ENCODE results near the gene KRTAP1-4. TPM values are rescaled to one million over a fixed set of nuclear protein-coding genes. Genes with fewer than 3 reads are reported as not detected.

KRTAP1-4 gene
- total and polyA plus RNA-seq, 2 of the 4 experiments (the other 2 are of a cell fraction) = not detected

GRCh38 chr17:41065829-41066624, 36.0 kb upstream of the KRTAP1-4 start, which contains the start of gene KRTAP2-4:
TSS of gene KRTAP2-4 (minus strand) at chr17:41065879. CDS start at chr17:41065845, 34 bp downstream.
- Histone ChIP-seq H3K4me1 (ENCODE audit: control insufficient read depth, insufficient read depth, low read length) (peaks cover 11% of the 10 kb centered on the region; the same call in 1 of the 2 replicates), H3K56ac (ENCODE audit: extremely low read depth, insufficient read depth, low read length) (peak within 1 kb of the TSS; percentile 31), H2BK120ac (ENCODE audit: low read depth, low read length) (peak within 1 kb of the TSS; percentile 97), H3K79me1 (ENCODE audit: low read depth in 1 of 2, low read length in 2 of 2) (no peaks in the 10 kb centered on the region), H3K4me2 (ENCODE audit: low read depth, low read length) (no peak within 1 kb of the TSS), H3K23ac (ENCODE audit: low read depth, low read length) (peak within 1 kb of the TSS; percentile 80), H2BK5ac (ENCODE audit: low read depth, low read length, poor library complexity, severe bottlenecking) (peak within 1 kb of the TSS; percentile 94), H3K9me1 (ENCODE audit: insufficient read depth, low read length) (peaks cover 7% of the 10 kb centered on the region), H3K36me3 (ENCODE audit: control insufficient read depth, insufficient read depth, low read length) (no peaks in the 10 kb centered on the region), H3K4ac (ENCODE audit: low read depth, low read length) (peak within 1 kb of the TSS; percentile 95), H2AK9ac (replicated peaks; ENCODE audit: low read depth, low read length, poor library complexity) (no peak within 1 kb of the TSS), H2BK15ac (ENCODE audit: low read depth, low read length) (peak within 1 kb of the TSS; percentile 95), H3K27ac (ENCODE audit: insufficient read depth, low read length) (peak within 1 kb of the TSS; percentile 21; the same call in 1 of the 2 replicates), H2AFZ (replicated peaks; ENCODE audit: low read length, poor library complexity) (no peak within 1 kb of the TSS), H2BK20ac (ENCODE audit: low read depth, low read length) (peak within 1 kb of the TSS; percentile 98), H4K91ac (ENCODE audit: insufficient read depth, low read depth, low read length) (peak within 1 kb of the TSS; percentile 90), H3K9ac (ENCODE audit: low read depth, low read length) (no peak within 1 kb of the TSS), H3K18ac (ENCODE audit: low read depth, low read length) (peak within 1 kb of the TSS; percentile 89; the same call in 1 of the 2 replicates), H2AK5ac (ENCODE audit: low read depth, low read length) (peak within 1 kb of the TSS; percentile 91), H3K14ac (replicated peaks; ENCODE audit: low read depth, low read length) (peak within 1 kb of the TSS; percentile 89), H4K20me1 (ENCODE audit: insufficient read depth, low read length) (no peaks in the 10 kb centered on the region), H4K8ac (ENCODE audit: low read depth in 2 of 2, low read length in 2 of 2) (peak within 1 kb of the TSS; percentile 33 to 91; a peak in 3 of 4 replicates), H3K4me3 (ENCODE audit: insufficient read depth, low read depth, low read length) (no peak within 1 kb of the TSS), H4K5ac (ENCODE audit: low read depth, low read length) (peak within 1 kb of the TSS; percentile 91; the same call in 1 of the 2 replicates), H3K9me3 (ENCODE audit: control insufficient read depth, insufficient read depth, low read length) (no peaks in the 10 kb centered on the region), H3K27me3 (ENCODE audit: control insufficient read depth, insufficient read depth, low read length) (no peaks in the 10 kb centered on the region)
- ChIA-PET CTCF (no interaction called here), POLR2A (ENCODE audit: unreplicated experiment) (no interaction called here)
- DNase-seq (peak; percentile 98), ATAC-seq (ENCODE audit: low read depth) (peak; percentile 64)
- intact Hi-C loops (cut with micrococcal nuclease) = no loop called here
- no TSS peak for BruUV-seq (replicated peaks)
- no CpG with 5 or more reads among the region's 6 CpGs for WGBS, 2 experiments (ENCODE audit: extremely low coverage in 2 of 2, insufficient read length in 1 of 2)
- in situ Hi-C loops (cut with MboI; ENCODE audit: low sequenced_read_pairs) = no loop called here
- dilution Hi-C loops (cut with HindIII; ENCODE audit: low sequenced_read_pairs, unreplicated experiment) = no loop called here
- TF ChIP-seq RFX5 (IDR thresholded peaks at IDR 0.05; ENCODE audit: low read depth, low read length) (no peak), CHD1 (IDR thresholded peaks at IDR 0.05; ENCODE audit: low read depth, low read length) (no peak; the same call in 1 of the 2 replicates), BHLHE40 (IDR thresholded peaks at IDR 0.05; ENCODE audit: low read depth, low read length) (peak; percentile 77), USF2 (IDR thresholded peaks at IDR 0.05; ENCODE audit: low read depth, low read length) (peak; percentile 17; the same call in 1 of the 2 replicates), ELK1 (IDR thresholded peaks at IDR 0.05; ENCODE audit: borderline replicate concordance, low read depth, low read length) (no peak), CEBPB (IDR thresholded peaks at IDR 0.05; ENCODE audit: low read depth, low read length) (peak; percentile 99), RCOR1 (IDR thresholded peaks at IDR 0.05; ENCODE audit: insufficient replicate concordance, low read length) (peak; percentile 59), POLR2A (IDR thresholded peaks at IDR 0.05; ENCODE audit: low read depth, low read length) (no peak), RAD21 (IDR thresholded peaks at IDR 0.05; ENCODE audit: low read length) (peak; percentile 22), MAZ (IDR thresholded peaks at IDR 0.05; ENCODE audit: borderline replicate concordance, low read depth, low read length) (no peak), SMC3 (IDR thresholded peaks at IDR 0.05; ENCODE audit: low read depth, low read length) (no peak), NFE2L2 (IDR thresholded peaks at IDR 0.05; ENCODE audit: low read depth, low read length) (peak; percentile 56; the same call in 1 of the 2 replicates), FOS (IDR thresholded peaks at IDR 0.05; ENCODE audit: low read depth, low read length) (peak; percentile 95)
- TF ChIP-seq, protein P1, sequence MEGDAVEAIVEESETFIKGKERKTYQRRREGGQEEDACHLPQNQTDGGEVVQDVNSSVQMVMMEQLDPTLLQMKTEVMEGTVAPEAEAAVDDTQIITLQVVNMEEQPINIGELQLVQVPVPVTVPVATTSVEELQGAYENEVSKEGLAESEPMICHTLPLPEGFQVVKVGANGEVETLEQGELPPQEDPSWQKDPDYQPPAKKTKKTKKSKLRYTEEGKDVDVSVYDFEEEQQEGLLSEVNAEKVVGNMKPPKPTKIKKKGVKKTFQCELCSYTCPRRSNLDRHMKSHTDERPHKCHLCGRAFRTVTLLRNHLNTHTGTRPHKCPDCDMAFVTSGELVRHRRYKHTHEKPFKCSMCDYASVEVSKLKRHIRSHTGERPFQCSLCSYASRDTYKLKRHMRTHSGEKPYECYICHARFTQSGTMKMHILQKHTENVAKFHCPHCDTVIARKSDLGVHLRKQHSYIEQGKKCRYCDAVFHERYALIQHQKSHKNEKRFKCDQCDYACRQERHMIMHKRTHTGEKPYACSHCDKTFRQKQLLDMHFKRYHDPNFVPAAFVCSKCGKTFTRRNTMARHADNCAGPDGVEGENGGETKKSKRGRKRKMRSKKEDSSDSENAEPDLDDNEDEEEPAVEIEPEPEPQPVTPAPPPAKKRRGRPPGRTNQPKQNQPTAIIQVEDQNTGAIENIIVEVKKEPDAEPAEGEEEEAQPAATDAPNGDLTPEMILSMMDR (conservative IDR thresholded peaks at IDR 0.05; ENCODE audit: low read depth, low read length) = no peak

Data from IMR-90 (cell line).